ENCODE results near the gene PREX1. TPM values are rescaled to one million over a fixed set of nuclear protein-coding genes. Genes with fewer than 3 reads are reported as not detected.

The PREX1 gene
- total and polyA plus RNA-seq, 8 donors: 1.5 to 13.2 (median 6.3) TPM

DNA sequence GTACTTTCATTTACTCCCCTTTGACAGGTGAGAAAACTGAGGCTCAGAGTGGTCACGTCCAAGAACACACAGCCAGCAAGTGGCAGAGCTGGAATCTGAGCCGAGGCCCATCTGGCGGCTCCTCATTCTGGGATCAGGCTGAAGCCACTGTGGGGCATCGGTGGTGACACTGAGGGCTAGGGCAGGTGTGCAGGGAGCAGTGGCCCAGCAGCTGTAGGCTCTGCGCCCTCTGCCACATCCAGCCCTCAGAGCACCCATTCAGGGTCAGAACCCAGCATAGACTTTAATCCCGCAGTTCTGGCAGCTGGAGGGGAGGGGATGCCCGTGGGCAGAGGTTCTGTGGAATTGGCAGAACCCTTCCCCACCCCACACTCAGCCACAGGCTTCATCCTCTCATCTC is 210.3 kb downstream of the PREX1 start:
- intact Hi-C loops (cut with DNase I): loop anchor here in 1 of 3 donors (5.0 kb wide), 1 partner anchor 950 kb away; no protein-coding TSS in a partner anchor
- WGBS, 2 donors: 71 to 74% methylated on average over 7 of the region's 7 CpGs

DNA sequence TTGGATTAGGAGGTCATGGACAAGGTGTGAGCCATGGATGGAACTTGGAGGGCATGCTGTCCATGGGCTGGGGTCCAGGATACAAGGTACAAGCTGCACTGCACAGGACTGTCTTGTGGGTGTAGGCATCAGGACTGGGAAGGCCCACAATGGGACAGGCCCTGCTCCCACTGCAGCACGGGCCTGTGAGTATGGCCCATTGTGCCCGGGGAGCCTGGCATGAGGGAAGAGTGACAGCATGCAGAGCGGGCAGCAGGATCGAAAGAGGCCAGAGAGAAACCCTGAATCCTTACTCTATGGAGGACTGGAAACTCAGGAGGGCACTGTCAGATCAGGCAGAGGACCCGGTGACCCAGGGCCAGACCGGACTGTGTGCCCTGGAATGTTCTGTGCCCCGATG is 211.3 kb downstream of the PREX1 start:
- intact Hi-C loops (cut with DNase I): loop anchor here in 1 of 3 donors (5.0 kb wide), 1 partner anchor 949 kb away; no protein-coding TSS in a partner anchor
- H3K9me3 ChIP-seq: no peaks in the 10 kb centered on the region
- FAIRE-seq: no peak
- no peak overlapping the region for H3K27ac ChIP-seq
- no peak overlapping the region for H3K4me3 ChIP-seq
- ATAC-seq: no peak
- 69 to 83% methylated on average over 7 of the region's 7 CpGs for WGBS, 2 donors
- peak in 1 of 6 donors; percentile 34 for DNase-seq
- H3K36me3 ChIP-seq: no peaks in the 10 kb centered on the region
- TF ChIP-seq, protein P1, sequence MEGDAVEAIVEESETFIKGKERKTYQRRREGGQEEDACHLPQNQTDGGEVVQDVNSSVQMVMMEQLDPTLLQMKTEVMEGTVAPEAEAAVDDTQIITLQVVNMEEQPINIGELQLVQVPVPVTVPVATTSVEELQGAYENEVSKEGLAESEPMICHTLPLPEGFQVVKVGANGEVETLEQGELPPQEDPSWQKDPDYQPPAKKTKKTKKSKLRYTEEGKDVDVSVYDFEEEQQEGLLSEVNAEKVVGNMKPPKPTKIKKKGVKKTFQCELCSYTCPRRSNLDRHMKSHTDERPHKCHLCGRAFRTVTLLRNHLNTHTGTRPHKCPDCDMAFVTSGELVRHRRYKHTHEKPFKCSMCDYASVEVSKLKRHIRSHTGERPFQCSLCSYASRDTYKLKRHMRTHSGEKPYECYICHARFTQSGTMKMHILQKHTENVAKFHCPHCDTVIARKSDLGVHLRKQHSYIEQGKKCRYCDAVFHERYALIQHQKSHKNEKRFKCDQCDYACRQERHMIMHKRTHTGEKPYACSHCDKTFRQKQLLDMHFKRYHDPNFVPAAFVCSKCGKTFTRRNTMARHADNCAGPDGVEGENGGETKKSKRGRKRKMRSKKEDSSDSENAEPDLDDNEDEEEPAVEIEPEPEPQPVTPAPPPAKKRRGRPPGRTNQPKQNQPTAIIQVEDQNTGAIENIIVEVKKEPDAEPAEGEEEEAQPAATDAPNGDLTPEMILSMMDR (IDR thresholded peaks at IDR 0.05): no peak
- peaks cover 0 to 7% (median 0%) of the 10 kb centered on the region in 3 donors for H3K4me1 ChIP-seq
- no peaks in the 10 kb centered on the region for H3K27me3 ChIP-seq

More for the DNA sequence above, 210.3 kb downstream of the PREX1 start:
- TF ChIP-seq, protein P1 (IDR thresholded peaks at IDR 0.05): no peak
- Histone ChIP-seq H3K27ac (no peak overlapping the region), H3K4me1 (peaks cover 0 to 7% (median 0%) of the 10 kb centered on the region in 3 donors), H3K27me3 (no peaks in the 10 kb centered on the region), H3K36me3 (no peaks in the 10 kb centered on the region), H3K4me3 (no peak overlapping the region), H3K9me3 (no peaks in the 10 kb centered on the region)
- no peak for FAIRE-seq
- no peak for ATAC-seq
- DNase-seq: peak in 1 of 6 donors; percentile 41

DNA sequence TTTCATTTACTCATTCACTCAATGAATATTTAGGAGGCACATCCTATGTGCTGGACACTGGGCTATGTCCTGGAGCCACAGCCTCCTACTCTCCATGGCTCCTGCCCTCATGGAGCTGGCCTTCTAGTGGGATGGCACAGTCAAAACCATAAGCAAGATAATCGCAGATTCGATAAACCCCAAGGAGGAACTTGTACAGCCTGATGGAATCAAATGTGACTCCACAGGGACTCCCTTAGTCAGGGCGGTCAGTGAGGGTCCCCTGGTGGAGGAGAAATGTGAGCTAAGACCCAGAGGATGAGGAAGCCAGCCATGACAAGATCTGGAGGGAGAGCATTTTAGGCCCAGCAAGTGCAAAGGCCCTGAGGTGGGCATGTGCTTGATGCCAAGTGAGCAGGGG is 211.9 kb downstream of the PREX1 start:
- 64 to 70% methylated on average over 3 of the region's 3 CpGs for WGBS, 2 donors
- Histone ChIP-seq H3K4me3 (no peak overlapping the region), H3K9me3 (no peaks in the 10 kb centered on the region), H3K4me1 (peaks cover 0 to 2% (median 0%) of the 10 kb centered on the region in 3 donors), H3K36me3 (no peaks in the 10 kb centered on the region), H3K27me3 (no peaks in the 10 kb centered on the region), H3K27ac (no peak overlapping the region)
- TF ChIP-seq, protein P1 (IDR thresholded peaks at IDR 0.05): no peak
- DNase-seq (no peak), FAIRE-seq (no peak), ATAC-seq (no peak)
- intact Hi-C loops (cut with DNase I): loop anchor here in 1 of 3 donors (5.0 kb wide), 1 partner anchor 949 kb away; no protein-coding TSS in a partner anchor

DNA sequence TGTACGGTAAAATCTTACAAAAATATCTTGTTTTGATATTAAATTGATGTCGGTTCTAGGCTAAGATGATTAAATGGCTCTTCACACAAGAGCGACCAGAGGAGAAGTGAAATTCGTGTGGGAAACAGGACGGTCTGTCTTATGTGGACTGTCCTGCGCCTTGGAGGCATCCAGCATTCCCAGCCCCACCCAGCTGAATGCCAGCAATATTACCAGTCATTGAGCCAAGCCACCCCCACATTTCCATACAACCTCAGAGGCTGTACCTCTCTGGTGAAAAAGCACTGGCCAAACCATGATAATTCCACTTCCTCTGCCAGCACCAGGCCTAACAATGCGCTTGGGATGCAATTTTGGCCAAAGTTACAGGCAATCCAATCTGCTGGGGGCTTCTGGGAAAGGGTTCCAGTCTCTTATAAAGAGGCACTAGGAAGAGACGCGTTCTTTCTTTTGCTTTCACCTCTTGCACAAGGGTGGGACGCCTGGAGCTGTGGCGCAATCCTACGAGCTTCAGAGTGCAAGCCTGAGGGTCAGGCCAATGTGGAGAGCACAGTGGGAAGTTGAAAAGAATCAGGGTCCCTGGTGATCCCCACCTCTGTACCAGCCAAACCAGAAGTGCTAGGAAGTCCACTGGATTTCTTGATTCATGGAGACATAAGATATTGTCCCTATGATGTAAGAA is 213.1 kb downstream of the PREX1 start:
- FAIRE-seq: no peak
- no peak for ATAC-seq
- no peak for DNase-seq

More for the DNA sequence above, 213.1 kb downstream of the PREX1 start:
- H3K36me3 ChIP-seq: no peaks in the 10 kb centered on the region
- intact Hi-C loops (cut with DNase I): loop anchor here in 1 of 3 donors (5.0 kb wide), 1 partner anchor 947 kb away; no protein-coding TSS in a partner anchor
- no peaks in the 10 kb centered on the region for H3K9me3 ChIP-seq
- WGBS, 2 donors: 66 to 82% methylated on average over 12 of the region's 12 CpGs
- H3K27ac ChIP-seq: no peak overlapping the region
- TF ChIP-seq, protein P1 (IDR thresholded peaks at IDR 0.05): no peak
- no peak overlapping the region for H3K4me3 ChIP-seq
- H3K27me3 ChIP-seq: no peaks in the 10 kb centered on the region
- no peaks in the 10 kb centered on the region for H3K4me1 ChIP-seq
